Mesendoderm (in vitro differentiated cells): ENCODE data around the gene NDUFS5.
A peak's percentile ranks its signal among the peaks of the same experiment; 100 is the strongest.

Source experiments
- DNase-seq: peaks from one replicate; pipeline ENCODE4 v3.0.0; 2013
- H2AK5ac ChIP-seq: 2 replicates; pipeline ENCODE4 v1.6.1; 2013; ENCODE audit warnings: low read length, inconsistent platforms
- H2BK120ac ChIP-seq: 2 replicates; pipeline ENCODE4 v1.6.1; 2013; ENCODE audit warnings: low read depth, mild to moderate bottlenecking, low read length, moderate library complexity, mixed read lengths
- H2BK15ac ChIP-seq: replicated peaks from 2 replicates; pipeline ENCODE4 v1.6.1; 2013; ENCODE audit warnings: low read depth, mild to moderate bottlenecking, moderate library complexity
- H2BK5ac ChIP-seq: 2 replicates; pipeline ENCODE4 v1.6.1; 2013; ENCODE audit warnings: low read length, inconsistent platforms
- H3K18ac ChIP-seq: 2 replicates; pipeline ENCODE4 v1.6.1; 2013; ENCODE audit warnings: mild to moderate bottlenecking, low read length, mixed read lengths
- H3K23ac ChIP-seq: one replicate; pipeline ENCODE4 v1.6.1; 2013; ENCODE audit warnings: low read length
- H3K27ac ChIP-seq: 2 replicates; pipeline ENCODE4 v1.5.1; 2013; ENCODE audit warnings: low read depth, mild to moderate bottlenecking, inconsistent platforms, low read length, moderate library complexity
- H3K27me3 ChIP-seq: 2 replicates; pipeline ENCODE4 v1.6.1; 2013; ENCODE audit warnings: low read length, control low read depth, mild to moderate bottlenecking, inconsistent platforms; ENCODE audit not compliant: insufficient read depth, poor library complexity
- H3K36me3 ChIP-seq: 2 replicates; pipeline ENCODE4 v1.6.1; 2013; ENCODE audit warnings: low read length, inconsistent platforms; ENCODE audit not compliant: control insufficient read depth, insufficient read depth
- H3K4ac ChIP-seq: one replicate; pipeline ENCODE4 v1.6.1; 2013; ENCODE audit warnings: low read depth, mild to moderate bottlenecking, low read length, moderate library complexity
- H3K4me1 ChIP-seq: 2 replicates; pipeline ENCODE4 v1.6.1; 2013; ENCODE audit warnings: low read depth, low read length, inconsistent platforms; ENCODE audit not compliant: control insufficient read depth
- H3K4me2 ChIP-seq: 2 replicates; pipeline ENCODE4 v1.6.1; 2013; ENCODE audit warnings: low read length
- H3K4me3 ChIP-seq: 2 replicates; pipeline ENCODE4 v1.5.1; 2013; ENCODE audit warnings: mild to moderate bottlenecking, low read length
- H3K56ac ChIP-seq: one replicate; pipeline ENCODE4 v1.6.1; 2013; ENCODE audit warnings: low read length
- H3K79me1 ChIP-seq: 2 replicates; pipeline ENCODE4 v1.6.1; 2013; ENCODE audit warnings: low read length, inconsistent platforms
- H3K79me2 ChIP-seq: 2 replicates; pipeline ENCODE4 v1.6.1; 2013; ENCODE audit warnings: mild to moderate bottlenecking, low read length; ENCODE audit not compliant: control insufficient read depth, insufficient read depth
- H3K9ac ChIP-seq: 2 replicates; pipeline ENCODE4 v1.6.1; 2013; ENCODE audit warnings: low read length, inconsistent platforms
- H4K5ac ChIP-seq: one replicate; pipeline ENCODE4 v1.6.1; 2013; ENCODE audit warnings: low read length
- H4K8ac ChIP-seq: one replicate; pipeline ENCODE4 v1.6.1; 2013; ENCODE audit warnings: low read depth, mild to moderate bottlenecking, control low read depth, low read length, moderate library complexity
- WGBS: extraction: QIAGEN DNeasy Blood & Tissue Kit; methylation state at CpG from one replicate; pipeline ENCODE4 v1.1.7; 2013; ENCODE audit warnings: low lambda C conversion rate, missing lambda C conversion rate; ENCODE audit not compliant: insufficient coverage; ENCODE audit errors: extremely low coverage; 5-methylcytosine and 5-hydroxymethylcytosine counted together

Gene NDUFS5

GRCh38 chr1:39081271-39082009, 55.3 kb downstream of the NDUFS5 start:
- Histone ChIP-seq H3K4me2 (peak overlapping the region; percentile 67), H3K27me3 (peaks cover 5% of the 10 kb centered on the region), H3K27ac (no peak overlapping the region), H3K18ac (no peak overlapping the region), H2AK5ac (no peak overlapping the region), H3K9ac (no peak overlapping the region), H3K4me1 (no peaks in the 10 kb centered on the region), H2BK5ac (no peak overlapping the region), H2BK15ac (no peak overlapping the region), H3K23ac (no peak overlapping the region), H4K5ac (no peak overlapping the region), H4K8ac (no peak overlapping the region), H3K56ac (peak overlapping the region; percentile 60), H2BK120ac (no peak overlapping the region), H3K4me3 (peak overlapping the region; percentile 26), H3K4ac (no peak overlapping the region), H3K79me2 (no peaks in the 10 kb centered on the region), H3K79me1 (no peaks in the 10 kb centered on the region), H3K36me3 (no peaks in the 10 kb centered on the region)
- no CpG with 5 or more reads among the region's 105 CpGs for WGBS
- no peak for DNase-seq

DNA sequence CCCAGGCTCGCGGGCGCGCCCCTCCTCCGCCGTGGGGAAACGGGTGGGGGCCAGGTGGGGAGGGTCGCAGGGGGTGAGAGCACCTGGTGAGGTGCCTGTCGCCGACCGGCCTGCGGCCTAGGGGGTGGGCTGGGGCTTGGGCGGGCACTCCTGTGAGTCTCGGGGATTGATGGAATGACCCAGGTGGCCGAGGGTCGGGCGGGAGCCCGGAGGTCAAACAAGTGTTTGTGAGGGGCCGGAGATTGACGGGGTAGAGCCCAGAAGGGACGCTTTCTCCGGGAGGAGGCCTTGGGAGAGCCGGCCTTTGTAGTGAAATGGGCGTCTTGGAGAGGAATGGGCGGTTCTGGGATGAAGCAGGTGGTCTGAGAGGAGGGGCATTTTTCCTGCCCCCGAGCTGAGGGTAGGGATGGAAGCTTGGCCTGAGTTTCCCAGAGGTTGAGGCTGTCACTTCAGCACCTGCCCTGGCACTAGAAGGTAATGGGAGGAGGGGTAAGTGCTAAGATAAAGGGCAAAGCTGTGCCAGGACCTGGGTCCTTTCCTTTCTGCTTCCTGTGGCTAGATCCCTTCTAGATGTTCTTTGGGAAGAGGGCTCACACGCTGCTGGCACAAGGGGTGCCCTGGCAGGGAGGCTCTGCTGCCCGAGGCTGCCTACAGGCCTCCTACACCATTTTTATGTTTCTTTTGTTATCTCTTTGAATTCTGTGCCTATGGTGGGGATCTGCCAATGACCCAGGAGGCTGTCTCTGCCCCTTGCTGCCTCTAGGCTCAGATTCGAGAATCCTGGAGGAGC, 56.1 kb downstream of the NDUFS5 start:
- Histone ChIP-seq H3K9ac (no peak overlapping the region), H3K4me1 (no peaks in the 10 kb centered on the region), H2AK5ac (no peak overlapping the region), H2BK5ac (no peak overlapping the region), H3K56ac (peak overlapping the region; percentile 60), H2BK15ac (no peak overlapping the region), H3K4me3 (no peak overlapping the region), H3K27me3 (peaks cover 5% of the 10 kb centered on the region), H3K4ac (no peak overlapping the region), H4K5ac (no peak overlapping the region), H4K8ac (no peak overlapping the region), H3K23ac (no peak overlapping the region), H2BK120ac (no peak overlapping the region), H3K79me1 (no peaks in the 10 kb centered on the region), H3K27ac (no peak overlapping the region), H3K18ac (no peak overlapping the region), H3K79me2 (no peaks in the 10 kb centered on the region), H3K36me3 (no peaks in the 10 kb centered on the region), H3K4me2 (peak overlapping the region; percentile 67)
- DNase-seq, result no peak
- no CpG with 5 or more reads among the region's 29 CpGs for WGBS

GRCh38 chr1:39082811-39083576, 56.8 kb downstream of the NDUFS5 start:
- H2BK5ac ChIP-seq, result no peak overlapping the region
- H4K8ac ChIP-seq, result no peak overlapping the region
- H2BK15ac ChIP-seq, result no peak overlapping the region
- WGBS, result no CpG with 5 or more reads among the region's 4 CpGs
- H3K4me2 ChIP-seq, result no peak overlapping the region
- no peak overlapping the region for H3K27ac ChIP-seq
- H2AK5ac ChIP-seq, result no peak overlapping the region
- H3K9ac ChIP-seq, result no peak overlapping the region
- H3K27me3 ChIP-seq, result peaks cover 5% of the 10 kb centered on the region
- no peaks in the 10 kb centered on the region for H3K79me2 ChIP-seq
- H3K36me3 ChIP-seq, result no peaks in the 10 kb centered on the region
- H3K56ac ChIP-seq, result no peak overlapping the region
- H3K18ac ChIP-seq, result no peak overlapping the region
- H3K4me3 ChIP-seq, result no peak overlapping the region
- H4K5ac ChIP-seq, result no peak overlapping the region
- no peak overlapping the region for H3K23ac ChIP-seq
- H3K79me1 ChIP-seq, result no peaks in the 10 kb centered on the region
- no peak overlapping the region for H2BK120ac ChIP-seq
- H3K4ac ChIP-seq, result no peak overlapping the region
- DNase-seq, result no peak
- no peaks in the 10 kb centered on the region for H3K4me1 ChIP-seq

DNA sequence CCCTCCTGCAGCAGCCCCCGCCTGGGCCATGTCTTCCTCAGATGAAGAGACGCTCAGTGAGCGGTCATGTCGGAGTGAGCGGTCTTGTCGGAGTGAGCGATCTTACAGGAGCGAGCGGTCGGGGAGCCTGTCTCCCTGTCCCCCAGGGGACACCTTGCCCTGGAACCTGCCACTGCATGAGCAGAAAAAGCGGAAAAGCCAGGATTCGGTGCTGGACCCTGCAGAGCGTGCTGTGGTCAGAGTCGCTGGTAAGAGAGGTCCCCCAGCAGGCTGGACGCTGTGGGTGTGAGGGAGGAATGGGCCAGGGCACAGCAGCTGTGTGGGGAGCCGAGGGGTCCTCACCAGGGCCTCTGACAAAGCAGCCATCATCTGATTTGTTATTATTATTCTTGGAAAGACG, 58.0 kb downstream of the NDUFS5 start:
- Histone ChIP-seq H3K27ac (no peak overlapping the region), H3K27me3 (peaks cover 5% of the 10 kb centered on the region), H3K36me3 (no peaks in the 10 kb centered on the region), H3K4me2 (no peak overlapping the region), H4K8ac (no peak overlapping the region), H2BK5ac (no peak overlapping the region), H2BK15ac (no peak overlapping the region), H3K23ac (no peak overlapping the region), H3K18ac (no peak overlapping the region), H2BK120ac (no peak overlapping the region), H3K56ac (no peak overlapping the region), H3K79me1 (no peaks in the 10 kb centered on the region), H2AK5ac (no peak overlapping the region), H3K79me2 (no peaks in the 10 kb centered on the region), H3K4me1 (no peaks in the 10 kb centered on the region), H3K9ac (no peak overlapping the region), H3K4ac (no peak overlapping the region), H3K4me3 (no peak overlapping the region), H4K5ac (no peak overlapping the region)
- WGBS, result no CpG with 5 or more reads among the region's 17 CpGs
- DNase-seq, result no peak
